HG03064 (cell line): ENCODE results near the gene CAMKK1.

Source experiments
- ATAC-seq: cut with Tn5 transposase; IDR thresholded peaks from one replicate; pipeline ENCODE4 v1.9.1; 2021; ENCODE audit warnings: low read depth; ENCODE audit not compliant: unreplicated experiment

CAMKK1 gene

GRCh38 chr17:3918372-3919122 is 25.7 kb upstream of the CAMKK1 start:
- ATAC-seq: no peak

DNA sequence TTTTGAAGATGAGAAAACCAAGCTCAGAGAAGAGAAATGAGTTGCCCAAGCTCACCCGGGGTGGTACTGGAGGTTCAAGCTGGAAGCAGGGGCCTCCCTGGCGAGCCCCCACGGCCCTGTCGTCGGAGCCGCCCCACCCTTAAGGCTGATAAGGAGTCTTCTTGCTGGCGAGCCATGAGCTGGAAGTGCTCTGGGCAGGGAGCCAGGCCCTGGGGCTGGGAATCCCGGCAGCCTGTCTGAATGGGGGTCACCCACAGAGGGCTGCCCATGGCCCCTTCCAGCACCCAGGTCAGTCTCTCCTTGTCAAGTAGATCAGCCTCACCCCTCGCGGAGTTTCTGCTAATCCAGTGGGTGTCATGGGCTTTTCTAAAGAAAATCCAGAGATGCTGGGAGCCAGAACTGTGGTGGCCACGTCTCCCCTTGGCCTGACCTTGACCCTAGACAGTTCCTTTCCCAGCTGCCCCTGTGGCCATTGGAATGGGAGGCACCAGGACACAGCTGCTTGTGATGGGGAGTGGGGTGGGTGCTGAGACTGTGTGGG is 24.6 kb upstream of the CAMKK1 start:
- ATAC-seq: no peak

GRCh38 chr17:3916825-3917224 is 24.0 kb upstream of the CAMKK1 start:
- ATAC-seq: no peak

- ATAC-seq: no peak
These were observed 23.3 kb upstream of the CAMKK1 start, which contains the start of gene P2RX1 for GRCh38 chr17:3915995-3916696. TSS of gene P2RX1 (minus strand) at chr17:3916465. CDS start at chr17:3916225, 240 bp downstream.

DNA sequence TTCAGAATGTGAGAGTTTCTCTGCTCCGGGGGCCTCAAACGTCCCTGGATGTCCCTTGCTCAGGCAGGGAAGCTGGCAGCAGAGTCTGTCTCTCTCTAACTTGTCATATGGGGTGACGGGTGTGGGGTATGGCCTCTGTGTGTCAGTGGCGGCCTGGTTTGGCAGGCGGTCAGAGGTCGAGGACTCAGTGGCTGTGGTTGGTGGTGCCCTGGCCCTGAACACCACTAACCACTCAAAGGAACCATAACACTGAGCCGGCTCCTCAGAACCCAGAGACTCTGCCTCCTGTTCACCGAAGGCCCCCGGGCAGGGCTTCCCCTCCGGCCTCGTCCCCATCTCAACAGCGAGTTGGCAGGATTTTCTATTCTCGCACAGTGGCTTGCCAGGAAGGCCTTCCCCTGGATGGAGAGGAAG is 22.7 kb upstream of the CAMKK1 start:
- no peak for ATAC-seq

DNA sequence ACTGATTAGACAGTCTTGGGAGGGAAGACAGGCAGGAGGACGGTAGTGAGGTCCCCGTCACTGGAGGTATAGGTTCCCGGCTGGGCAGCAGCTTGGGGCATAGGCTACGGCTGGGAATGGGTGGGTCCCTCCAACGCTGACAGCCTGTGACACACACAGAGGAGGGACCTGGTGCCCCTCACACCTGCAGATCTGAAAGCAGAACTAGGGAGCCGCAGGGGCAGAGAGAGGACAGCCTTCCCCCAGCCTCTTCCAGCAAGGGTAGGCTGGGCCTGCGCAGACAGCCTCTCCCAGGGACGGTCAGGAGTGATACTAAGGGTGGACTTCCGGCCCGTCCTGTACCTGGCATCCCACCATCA is 21.4 kb upstream of the CAMKK1 start:
- ATAC-seq: peak; percentile 43

GRCh38 chr17:3913531-3914311 is 20.9 kb upstream of the CAMKK1 start:
- ATAC-seq: no peak

GRCh38 chr17:3912827-3913226 is 20.0 kb upstream of the CAMKK1 start:
- no peak for ATAC-seq

DNA sequence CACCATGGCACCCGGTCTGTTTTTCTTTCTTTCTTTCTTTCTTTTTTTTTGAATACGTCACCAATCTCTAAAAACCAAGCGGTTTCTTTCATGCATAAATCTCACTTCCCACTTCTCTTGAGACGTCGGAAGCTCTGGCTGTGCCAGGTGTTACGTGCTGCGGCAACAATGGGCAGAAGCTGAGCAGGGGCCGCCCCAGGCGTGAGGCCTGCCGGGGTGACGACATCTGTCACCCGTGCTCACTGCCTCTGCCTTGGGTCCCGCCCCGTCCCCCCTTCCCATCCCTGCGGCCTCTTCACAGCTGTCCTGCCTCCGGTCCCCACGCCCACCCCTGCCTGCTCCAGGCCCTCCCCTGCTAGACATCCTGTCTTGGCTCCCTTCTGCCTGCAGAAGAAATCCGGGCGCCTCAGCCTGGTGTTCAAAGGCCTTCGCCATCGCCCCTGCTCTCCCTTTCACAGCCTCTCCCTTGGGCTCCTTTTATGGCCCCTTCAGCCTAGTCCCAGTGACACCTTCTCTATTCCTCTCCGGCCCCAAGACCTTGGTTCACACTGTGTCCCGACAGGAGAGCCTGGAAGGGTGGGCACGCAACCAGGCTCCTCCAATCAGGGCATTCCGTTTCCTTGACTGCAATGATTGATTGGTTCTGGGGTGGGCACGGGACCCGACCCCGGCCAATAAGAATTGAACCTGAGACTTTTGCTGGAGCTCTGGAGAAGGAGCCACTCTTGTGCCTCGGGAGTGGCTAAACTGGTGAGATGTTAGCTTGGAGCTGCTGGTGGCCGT is 18.6 kb upstream of the CAMKK1 start:
- ATAC-seq: peak; percentile 54

GRCh38 chr17:3910420-3911270 is 17.8 kb upstream of the CAMKK1 start:
- ATAC-seq: peak; percentile 2

DNA sequence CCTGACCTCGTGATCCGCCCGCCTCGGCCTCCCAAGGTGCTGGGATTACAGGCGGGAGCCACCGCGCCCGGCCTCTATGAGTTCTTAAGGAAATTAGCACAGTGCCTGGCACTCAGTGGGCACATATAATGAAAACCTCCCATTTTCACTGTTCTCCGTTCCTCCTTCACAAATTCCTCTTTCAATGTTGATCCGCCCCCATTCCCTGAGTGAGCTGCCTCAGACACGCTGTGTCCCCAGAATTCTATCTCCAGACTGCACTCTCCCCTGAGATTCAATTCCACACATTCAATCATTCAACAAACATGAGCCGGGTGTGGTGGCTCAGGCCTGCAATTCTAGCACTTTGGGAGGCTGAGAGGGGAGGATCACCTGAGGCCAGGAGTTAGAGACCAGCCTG is 16.4 kb upstream of the CAMKK1 start:
- ATAC-seq: no peak

DNA sequence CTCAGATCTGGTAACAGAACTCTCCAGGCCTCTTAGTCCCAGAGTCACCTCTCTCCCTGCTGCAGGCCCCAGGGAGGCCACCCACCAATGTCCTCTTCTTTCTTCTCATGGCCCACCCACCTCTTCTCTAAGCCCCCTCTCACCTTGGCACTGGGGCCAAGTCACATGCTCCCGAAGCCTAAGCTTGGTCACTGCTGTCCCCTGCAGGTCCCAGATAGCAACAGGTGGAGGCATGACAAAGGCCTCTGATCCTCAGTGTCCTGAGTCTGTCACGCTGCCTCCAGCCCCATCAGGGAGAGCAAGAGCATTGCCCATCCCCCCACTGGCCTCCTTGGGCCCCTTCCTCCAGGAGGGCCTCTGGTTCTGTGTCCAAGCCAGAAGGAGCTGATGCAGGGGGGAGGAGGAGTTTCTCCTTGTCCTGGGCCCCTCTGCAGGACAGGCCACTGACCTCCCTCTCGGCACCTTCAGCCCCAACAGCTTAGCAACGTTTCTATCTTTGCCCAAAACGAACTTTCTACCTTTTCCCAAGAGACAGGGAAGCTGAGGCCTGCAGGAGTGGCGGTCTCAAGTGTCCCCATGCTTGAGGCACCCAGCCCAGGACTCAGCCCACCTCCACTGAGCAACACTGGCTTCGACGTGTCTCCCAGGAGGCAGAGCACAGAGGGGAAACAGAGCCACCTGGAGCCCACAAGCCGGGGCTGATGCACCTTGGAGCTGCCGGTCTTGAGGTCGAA is 14.8 kb upstream of the CAMKK1 start:
- ATAC-seq: no peak

DNA sequence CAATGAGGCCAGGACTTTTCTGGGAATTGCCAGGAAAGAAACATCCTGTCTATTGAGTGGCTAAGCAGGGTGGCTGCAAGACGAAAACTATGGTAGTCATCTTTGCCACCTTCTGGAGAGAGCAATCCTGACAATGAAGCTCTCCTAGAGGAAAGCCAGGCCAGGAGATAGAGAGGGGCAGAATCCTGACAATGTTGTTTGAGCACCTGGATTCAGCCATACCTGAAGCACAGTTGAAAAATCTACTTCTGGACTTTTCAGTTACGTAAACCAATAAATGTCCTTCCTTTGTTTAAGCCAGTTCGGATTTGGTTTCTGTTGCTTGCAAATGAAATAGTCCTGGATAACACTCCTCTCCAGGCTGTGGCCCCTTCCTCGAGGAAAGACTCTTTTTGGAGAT is 14.0 kb upstream of the CAMKK1 start:
- ATAC-seq: no peak

DNA sequence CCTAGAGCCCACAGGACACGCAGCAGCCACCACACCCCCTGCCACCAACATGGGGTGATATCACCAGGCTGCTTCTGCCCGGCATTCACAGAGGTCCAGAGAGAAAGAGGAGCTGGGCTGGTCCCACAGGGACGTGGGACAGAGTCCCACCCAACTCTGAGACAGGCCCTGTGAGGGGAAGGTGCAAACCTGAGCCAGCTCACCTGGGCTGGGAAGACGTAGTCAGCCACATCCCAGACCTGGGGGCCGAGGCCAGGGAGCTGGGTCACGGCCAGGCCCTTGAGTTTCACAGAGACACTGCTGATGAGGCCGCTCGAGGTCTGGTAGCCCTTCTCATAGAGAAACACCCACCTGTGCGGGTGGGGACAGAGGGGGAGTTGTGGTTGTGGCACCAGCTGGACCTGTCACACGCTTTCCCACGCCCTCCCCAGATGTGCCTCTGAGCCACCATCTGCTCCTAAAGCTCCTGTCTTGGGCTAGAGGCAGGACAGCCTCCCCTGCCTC is 12.2 kb upstream of the CAMKK1 start:
- ATAC-seq: no peak

DNA sequence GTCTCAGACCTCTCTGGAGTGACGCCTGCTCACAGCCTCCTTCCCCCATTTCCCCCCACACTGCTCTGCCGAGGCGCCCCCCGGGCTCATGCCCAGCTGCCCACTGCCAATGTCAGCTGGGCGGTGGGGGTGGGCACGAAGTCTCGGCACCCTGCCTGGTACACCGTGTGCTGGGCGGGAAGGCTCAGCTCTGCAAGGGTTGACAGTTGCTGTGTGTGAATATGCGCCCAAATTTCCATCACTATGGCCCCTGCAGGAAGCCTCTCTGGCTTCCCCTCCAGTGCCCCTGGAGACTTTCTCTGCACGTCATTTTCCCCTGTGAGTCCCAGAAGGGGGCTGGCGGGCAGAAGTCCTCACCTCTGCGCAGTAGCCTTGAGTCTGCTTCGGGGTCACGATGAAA is 11.6 kb upstream of the CAMKK1 start:
- no peak for ATAC-seq

GRCh38 chr17:3903881-3904290 is 11.0 kb upstream of the CAMKK1 start:
- no peak for ATAC-seq

DNA sequence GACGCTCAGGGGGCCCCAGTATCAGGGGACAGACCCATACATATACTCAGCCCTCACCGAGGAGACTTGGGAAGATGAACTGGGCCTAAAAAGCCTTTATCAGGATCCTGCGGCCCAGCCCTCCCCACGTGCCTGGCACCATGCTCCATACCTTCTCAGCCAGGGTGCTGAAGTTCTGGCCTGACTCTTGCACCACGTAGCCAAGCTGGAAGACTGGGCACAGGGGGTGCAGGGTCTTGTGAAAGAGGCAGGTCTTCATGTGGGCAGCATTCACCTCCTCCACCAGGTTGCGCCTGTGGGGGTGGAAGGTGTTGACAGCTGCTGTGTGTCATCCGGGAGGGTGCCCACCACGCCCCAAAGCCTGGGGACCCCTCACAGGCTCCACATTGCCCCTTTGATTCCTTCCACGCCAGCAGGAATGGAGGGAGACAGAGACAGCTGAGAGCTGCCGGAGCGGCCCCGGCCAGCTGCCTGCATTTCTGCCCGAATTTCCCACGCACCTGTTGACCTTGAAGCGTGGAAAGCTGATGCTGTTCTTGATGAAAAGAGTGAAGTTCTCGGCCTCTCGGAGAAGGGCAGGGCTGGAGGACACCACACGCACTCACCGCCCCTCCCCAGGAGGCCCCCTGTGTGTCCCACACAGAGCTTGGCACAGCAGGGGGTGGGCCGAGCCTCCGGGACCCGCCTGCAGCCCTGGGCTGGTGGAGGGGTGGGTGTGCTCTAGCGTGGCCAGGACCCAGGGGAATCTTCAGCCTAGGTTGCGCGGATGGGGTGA is 10.4 kb upstream of the CAMKK1 start:
- no peak for ATAC-seq

DNA sequence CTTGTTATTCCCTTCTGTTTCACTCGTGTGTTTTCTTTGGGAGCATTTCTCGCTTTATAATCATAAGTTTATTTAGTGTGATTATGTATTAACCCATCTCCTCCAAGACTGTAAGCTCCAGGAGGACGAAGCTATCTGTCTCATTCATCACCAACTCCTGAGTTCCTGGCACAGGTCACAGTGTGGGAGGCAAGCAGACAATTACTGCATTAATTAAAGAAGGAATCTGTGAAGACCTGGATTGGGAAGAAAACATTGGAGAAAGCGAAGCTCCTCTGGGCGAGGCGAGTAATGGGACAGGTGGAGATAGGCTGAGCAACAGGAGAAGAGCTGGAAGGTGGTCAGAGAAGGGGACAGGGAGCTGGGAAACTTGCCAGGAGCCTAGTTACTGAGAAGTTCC is 7.8 kb upstream of the CAMKK1 start:
- no peak for ATAC-seq
